GM12891 (cell line): ENCODE results near the gene GPR15LG.
"Not testable (repeated sequence)": the region's sequence is repeated elsewhere in the genome, so short reads cannot be mapped to it uniquely, and the experiment has no call there.

Source experiments
- PAX5 ChIP-seq: IDR thresholded peaks from 2 replicates; pipeline ENCODE4 v1.6.1; 2011; ENCODE audit warnings: low read length, moderate library complexity, mild to moderate bottlenecking; ENCODE audit not compliant: insufficient read depth, severe bottlenecking
- POLR2A ChIP-seq: IDR thresholded peaks from 2 replicates; pipeline ENCODE4 v1.6.1; 2011; ENCODE audit warnings: low read depth, low read length, control low read depth
- POLR2AphosphoS5 ChIP-seq: IDR thresholded peaks from 2 replicates; pipeline ENCODE4 v1.6.1; 2011; ENCODE audit warnings: low read depth, low read length, control low read depth
- SPI1 ChIP-seq: IDR thresholded peaks from 2 replicates; pipeline ENCODE4 v1.6.1; 2011; ENCODE audit warnings: low read depth, low read length, control low read depth

- not testable (repeated sequence) for TF ChIP-seq POLR2A, SPI1, PAX5, POLR2AphosphoS5
Measured at GRCh38 chr10:84168382-84168781, 5.2 kb upstream of the GPR15LG start.
